K562 (cell line): ENCODE data around the gene TENM3. TPM values are rescaled to one million over a fixed set of nuclear protein-coding genes. Genes with fewer than 3 reads are reported as not detected.

ENCODE experiments used
- ATAC-seq: fragments of 200-7000 bp; cut with Tn5 transposase; 3 replicates; pipeline ENCODE4 v1.9.1; 2020; ENCODE audit warnings: moderate library complexity
- BruUV-seq: library from RNA; stranded (reverse); fragments of 400-500 nt; replicated peaks from 2 replicates; lab custom pipeline; 2021; lab: Mats Ljungman, UMichigan
- CTCF ChIA-PET: fragments of 300-600 bp; formaldehyde crosslinking; extraction: SDS; loops from one replicate; lab custom pipeline; 2021; ENCODE audit warnings: low intra/inter-chr PET ratio; lab: Yijun Ruan, JAX
- POLR2A ChIA-PET: fragments of 300-600, 350-650 bp; sonication (Branson Sonifier 250); formaldehyde crosslinking; extraction: SDS; loops from one replicate; lab custom pipeline; 2021; ENCODE audit warnings: antibody characterized with exemption, inconsistent platforms; lab: Yijun Ruan, JAX
- DNase-seq, 4 experiments: peaks; one replicate each; pipeline versions ENCODE4 v3.0.0 to v3.0.0-alpha.2; 2011 to 2018; ENCODE audit warnings: low spot score in 3 of 4, mixed read lengths in 3 of 4; ENCODE audit errors: extremely low read depth in 1 of 4
- FAIRE-seq: peaks from 2 replicates; lab custom pipeline; 2011; peaks lifted over from hg19 to GRCh38; lab: Jason Lieb, UNC
- H2AFZ ChIP-seq: 2 replicates; pipeline ENCODE4 v1.6.0; 2011; ENCODE audit warnings: low read depth, low read length, control low read depth, inconsistent platforms
- H3K27ac ChIP-seq: fragments of 200-600 bp; 3 replicates; pipeline ENCODE4 v1.8.0; 2011; ENCODE audit warnings: low read depth, mild to moderate bottlenecking, control low read depth, inconsistent platforms, low read length, moderate library complexity, mixed read lengths; ENCODE audit errors: extremely low read depth
- H3K27me3 ChIP-seq, 2 experiments: fragments of 300-600 bp in 1 of 2; 2 replicates in 1 of 2; 3 replicates in 1 of 2; pipeline versions ENCODE4 v1.6.0 to v1.8.0; 2011; ENCODE audit warnings: inconsistent platforms in 2 of 2, low read length in 2 of 2, mild to moderate bottlenecking in 1 of 2, mixed read lengths in 1 of 2, moderate library complexity in 1 of 2; ENCODE audit not compliant: control insufficient read depth in 2 of 2, insufficient read depth in 2 of 2
- H3K36me3 ChIP-seq: fragments of 300-600 bp; 3 replicates; pipeline ENCODE4 v1.8.0; 2011; ENCODE audit warnings: mild to moderate bottlenecking, low read length, inconsistent platforms; ENCODE audit not compliant: control insufficient read depth, insufficient read depth
- H3K4me1 ChIP-seq, 2 experiments: fragments of 200-600 bp in 1 of 2; replicated peaks in 1 of 2; 2 replicates in 1 of 2; 3 replicates in 1 of 2; pipeline versions ENCODE4 v1.5.1 to v1.8.0; 2011; ENCODE audit warnings: inconsistent platforms in 2 of 2, low read length in 2 of 2, mild to moderate bottlenecking in 1 of 2, mixed read lengths in 1 of 2, moderate library complexity in 1 of 2; ENCODE audit not compliant: control insufficient read depth in 2 of 2, insufficient read depth in 2 of 2
- H3K4me2 ChIP-seq: 2 replicates; pipeline ENCODE4 v1.6.1; 2011; ENCODE audit warnings: low read length, control low read depth, inconsistent platforms, mixed read lengths; ENCODE audit not compliant: insufficient read depth
- H3K4me3 ChIP-seq: fragments of 200-600 bp; sonication (generic), shearing (Covaris generic); 2 replicates; pipeline ENCODE4 v1.5.1; 2016; ENCODE audit warnings: control low read depth, inconsistent platforms
- H3K79me2 ChIP-seq: fragments of 200-600 bp; 3 replicates; pipeline ENCODE4 v1.8.0; 2011; ENCODE audit warnings: low read length, inconsistent platforms; ENCODE audit not compliant: control insufficient read depth, insufficient read depth
- H3K9ac ChIP-seq, 2 experiments: 2 replicates each; pipeline versions ENCODE4 v1.6.0 to v1.6.1; 2011; ENCODE audit warnings: low read depth in 2 of 2, low read length in 2 of 2, control low read depth in 1 of 2, inconsistent platforms in 1 of 2, mild to moderate bottlenecking in 1 of 2, mixed read lengths in 1 of 2; ENCODE audit not compliant: insufficient read depth in 1 of 2
- H3K9me1 ChIP-seq: one replicate; pipeline ENCODE4 v1.6.0; 2011; ENCODE audit warnings: inconsistent platforms, mild to moderate bottlenecking, low read length, moderate library complexity; ENCODE audit not compliant: control insufficient read depth, insufficient read depth
- H3K9me3 ChIP-seq: replicated peaks from 2 replicates; pipeline ENCODE4 v1.5.1; 2011; ENCODE audit warnings: low read depth, low read length, inconsistent platforms; ENCODE audit not compliant: control insufficient read depth, insufficient read depth
- H4K20me1 ChIP-seq: replicated peaks from 2 replicates; pipeline ENCODE4 v1.6.1; 2011; ENCODE audit warnings: low read length, inconsistent platforms, mixed read lengths; ENCODE audit not compliant: control insufficient read depth, insufficient read depth
- CBX1 ChIP-seq: sonication (generic); IDR thresholded peaks from 2 replicates; pipeline ENCODE4 v1.6.1; 2016; ENCODE audit warnings: antibody characterized with exemption, low read depth, mild to moderate bottlenecking
- CHD1 ChIP-seq: fragments of 200-600 bp; sonication (generic); IDR thresholded peaks from one replicate; pipeline ENCODE4 v1.6.1; 2012; ENCODE audit warnings: mild to moderate bottlenecking, moderate library complexity, low read length, inconsistent platforms
- COPS2 ChIP-seq: fragments of 450-650 bp; conservative IDR thresholded peaks from 2 replicates; pipeline ENCODE4 v1.6.1; 2016; ENCODE audit warnings: mild to moderate bottlenecking, moderate library complexity
- EGR1 ChIP-seq: fragments of 450-650 bp; conservative IDR thresholded peaks from 2 replicates; pipeline ENCODE4 v1.6.1; 2017; ENCODE audit warnings: mild to moderate bottlenecking
- HDGF ChIP-seq: fragments of 450-650 bp; IDR thresholded peaks from 2 replicates; pipeline ENCODE4 v1.6.1; 2016
- RFX1 ChIP-seq: fragments of 450-650 bp; IDR thresholded peaks from 2 replicates; pipeline ENCODE4 v1.6.1; 2016; ENCODE audit warnings: mild to moderate bottlenecking, moderate library complexity
- ZC3H4 ChIP-seq: sonication (generic); formaldehyde crosslinking; IDR thresholded peaks from 2 replicates; pipeline ENCODE4 v1.9.0; 2021; ENCODE audit warnings: missing genetic modification reagents, borderline replicate concordance
- ZNF318 ChIP-seq, 2 experiments: fragments of 450-650 bp; IDR thresholded peaks; 2 replicates each; pipeline ENCODE4 v1.6.1; 2016; ENCODE audit warnings: mild to moderate bottlenecking in 2 of 2, borderline replicate concordance in 1 of 2, low read depth in 1 of 2, moderate library complexity in 1 of 2
- WGBS: fragments of 100-300 bp; shearing (Covaris generic); methylation state at CpG from one replicate; pipeline ENCODE4 v1.1.6; 2016; ENCODE audit warnings: low coverage, mixed read lengths; ENCODE audit not compliant: insufficient coverage; ENCODE audit errors: missing lambda C conversion rate; 5-methylcytosine and 5-hydroxymethylcytosine counted together
- in situ Hi-C: fragments of 300-500 bp; cut with MboI; formaldehyde crosslinking; loops from 4 replicates; pipeline ENCODE4 v1.15.0; 2018; ENCODE audit warnings: inconsistent platforms, mixed read lengths
- intact Hi-C: fragments of 100-400 bp; cut with micrococcal nuclease; formaldehyde crosslinking; loops from 2 replicates; pipeline ENCODE4 v1.14.2; 2022
- polyA plus RNA-seq, 8 experiments: library from polyadenylated mRNA; depleted of rRNA in 4 of 8; stranded (reverse) in 5 of 8; unstranded in 3 of 8; fragments of >200 nt; fragmentation: Nextera tagmentation in 2 of 8; fragmentation: Illumina TruSeq in 1 of 8; extraction: Ambion mirVana in 2 of 8; extraction: Trizol in 1 of 8; gene quantifications; 2 replicates each; pipeline versions ENCODE4 v1.2.1 to v1.2.3, GENCODE V29; 2011 to 2014; ENCODE audit warnings: inconsistent platforms in 1 of 8, missing spikeins in 1 of 8
- total RNA-seq, 7 experiments: library from RNA; depleted of rRNA in 6 of 7; stranded (reverse); fragments of >200 nt in 6 of 7; fragmentation: Illumina TruSeq in 2 of 7; extraction: Trizol in 2 of 7; gene quantifications; 2 replicates each; pipeline versions ENCODE4 v1.2.1 to v1.2.3, GENCODE V29; 2011 to 2021; ENCODE audit warnings: low replicate concordance in 1 of 7

The TENM3 gene
- total and polyA plus RNA-seq, 9 of the 15 experiments (the other 6 are each of a cell fraction or from before 2014, with no cell fraction given): 0.01 to 0.02 TPM; not detected in 7

- in situ Hi-C loops: no loop called here
- Histone ChIP-seq H3K79me2 (no peaks in the 10 kb centered on the region), H3K27me3 (no peaks in the 10 kb centered on the region), H3K9me3 (no peaks in the 10 kb centered on the region), H3K36me3 (no peaks in the 10 kb centered on the region), H3K4me2 (no peak overlapping the region), H3K27ac (no peak overlapping the region), H3K9me1 (no peaks in the 10 kb centered on the region), H3K4me1 (no peaks in the 10 kb centered on the region), H2AFZ (no peak overlapping the region), H3K4me3 (no peak overlapping the region), H4K20me1 (no peaks in the 10 kb centered on the region), H3K9ac (no peak overlapping the region)
- ATAC-seq (no peak), DNase-seq (no peak), FAIRE-seq (no peak)
- intact Hi-C loops: no loop called here
- ChIA-PET CTCF (no interaction called here), POLR2A (no interaction called here)
- WGBS: 0% methylated on average over 3 of the region's 3 CpGs
- no peak for TF ChIP-seq HDGF
- TF ChIP-seq ZC3H4 (CRISPR knock-in tag): no peak
- TF ChIP-seq CBX1: no peak
- no peak for TF ChIP-seq CHD1
- TF ChIP-seq EGR1: no peak
- TF ChIP-seq RFX1: no peak
- TF ChIP-seq ZNF318 (IDR thresholded peaks at IDR 0.05; ENCODE audit: borderline replicate concordance in 1 of 2, low read depth in 1 of 2): no peak
- TF ChIP-seq COPS2: no peak
- no TSS peak for BruUV-seq
Measured at GRCh38 chr4:182369211-182369610, 126.0 kb downstream of the TENM3 start.
